Inflammatory macrophage treated with lipopolysaccharide for 4 hours (primary cell): ENCODE results near the gene TXNDC17.
"Not testable (repeated sequence)": the region's sequence is repeated elsewhere in the genome, so short reads cannot be mapped to it uniquely, and the experiment has no call there.

Experiments used
- DNase-seq: peaks from one replicate; pipeline ENCODE4 v3.0.0-alpha.2; 2020

TXNDC17 gene

DNA sequence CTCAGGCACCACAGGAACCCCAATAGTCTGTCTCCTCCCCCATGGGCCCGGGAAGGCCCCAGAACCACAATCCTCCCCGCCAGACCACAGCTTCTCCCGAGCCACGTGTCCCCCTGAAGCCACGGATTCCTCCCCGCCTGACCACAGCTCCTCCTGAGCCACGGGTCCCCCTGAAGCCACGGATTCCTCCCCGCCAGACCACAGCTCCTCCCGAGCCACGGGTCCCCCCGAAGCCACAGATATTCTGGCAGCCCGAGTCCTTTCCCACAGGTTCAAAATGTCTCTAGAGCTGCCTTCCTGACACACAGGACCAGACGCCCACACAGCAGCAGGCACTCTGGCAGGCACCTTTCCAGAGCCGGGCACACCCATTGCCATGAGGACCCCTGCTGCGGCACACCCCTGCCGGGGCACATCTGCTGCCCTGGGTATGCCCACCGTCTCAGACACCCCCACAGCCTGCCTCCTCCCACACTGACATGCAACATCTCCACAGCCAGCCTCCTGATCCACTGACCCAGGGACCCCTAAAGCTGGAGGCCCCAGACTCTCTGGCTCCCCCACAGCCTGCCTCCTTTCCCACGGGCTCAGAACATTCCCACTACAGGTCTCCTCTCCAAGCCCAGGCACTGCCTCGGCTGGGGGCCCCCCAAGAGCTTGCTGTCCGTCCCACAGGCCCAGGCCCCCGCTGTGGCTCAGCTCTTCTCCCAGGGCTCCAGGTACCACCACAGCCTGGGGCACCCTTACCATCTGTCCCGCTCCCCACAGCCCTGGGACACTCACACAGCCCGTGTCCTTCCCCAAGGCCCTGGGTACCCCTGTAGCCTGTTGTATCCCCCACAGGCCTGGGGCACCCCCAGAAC is 2.6 kb upstream of the TXNDC17 start:
- no peak for DNase-seq

DNA sequence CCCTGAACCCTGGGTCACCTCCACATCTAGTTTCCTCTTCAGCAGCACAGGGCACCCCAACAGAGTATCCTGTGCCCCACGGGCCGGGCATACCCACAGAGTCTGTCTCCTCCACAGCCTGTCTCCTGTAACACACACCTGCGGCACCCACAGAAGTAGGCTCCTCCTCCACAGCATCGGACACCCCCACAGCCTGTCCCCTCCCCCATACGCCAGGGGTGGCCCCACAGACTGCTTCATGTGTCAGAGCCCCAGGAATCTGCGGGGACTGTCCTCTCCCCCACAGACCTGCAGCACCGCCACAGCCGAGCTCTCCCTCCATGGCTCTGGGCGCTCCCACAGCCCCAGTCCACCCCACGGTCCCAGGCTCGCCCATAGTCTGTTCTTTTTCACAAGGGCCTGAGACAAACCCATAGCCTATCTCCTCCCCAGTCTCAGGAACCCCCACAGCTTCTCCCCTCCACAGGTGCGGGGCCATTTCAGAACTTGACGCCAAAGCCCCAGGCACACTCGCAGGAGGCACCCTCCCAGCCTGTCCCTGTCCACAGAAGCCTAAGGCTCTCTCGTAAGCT is 1.8 kb upstream of the TXNDC17 start:
- no peak for DNase-seq

DNA sequence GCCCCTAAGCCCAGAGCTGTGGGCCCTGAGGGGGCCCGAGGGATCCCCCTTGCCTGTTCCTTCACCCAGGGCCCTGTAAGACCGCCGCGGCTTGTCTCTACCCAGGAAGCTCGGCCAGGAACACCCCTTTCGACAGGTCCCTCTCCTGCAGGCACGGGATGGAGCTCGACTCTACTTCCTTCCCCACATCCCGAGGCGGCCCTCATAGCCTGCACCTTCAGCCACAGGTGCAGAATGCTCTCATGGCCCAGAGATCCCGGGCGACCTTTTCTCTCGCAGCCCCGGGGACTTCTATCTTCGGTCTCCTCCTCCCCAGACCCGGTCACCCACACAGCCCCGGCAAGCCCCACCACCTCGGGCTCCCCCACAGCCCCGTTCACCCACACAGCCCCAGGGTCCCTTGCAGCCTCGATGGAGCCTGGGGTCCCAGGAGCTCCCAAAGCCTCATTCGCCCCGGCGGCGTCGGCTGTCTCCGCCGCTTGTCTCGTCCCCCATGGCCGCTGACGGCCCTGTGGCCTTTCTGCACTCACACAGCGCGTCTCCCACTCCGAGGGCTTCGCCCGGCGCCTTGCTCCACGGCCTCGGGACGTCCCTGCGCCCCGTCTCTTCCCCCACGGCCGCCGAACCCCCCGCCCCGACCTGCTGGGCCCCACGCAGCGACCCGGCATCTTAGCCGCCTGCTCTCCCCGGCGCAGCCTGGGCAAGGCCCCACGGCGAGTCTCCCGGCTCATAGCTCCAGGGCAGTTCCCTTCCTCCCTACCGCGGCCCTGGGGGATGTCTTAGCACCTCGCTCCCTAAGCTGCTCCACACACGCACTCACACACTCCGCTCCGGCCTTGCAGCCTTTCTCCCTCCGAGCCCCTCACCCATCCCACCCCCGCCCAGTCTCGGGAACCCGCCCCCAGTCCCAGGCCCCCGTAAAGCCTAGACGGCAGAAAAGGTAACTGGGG is 999 bp upstream of the TXNDC17 start:
- DNase-seq = peak; percentile 55

DNA sequence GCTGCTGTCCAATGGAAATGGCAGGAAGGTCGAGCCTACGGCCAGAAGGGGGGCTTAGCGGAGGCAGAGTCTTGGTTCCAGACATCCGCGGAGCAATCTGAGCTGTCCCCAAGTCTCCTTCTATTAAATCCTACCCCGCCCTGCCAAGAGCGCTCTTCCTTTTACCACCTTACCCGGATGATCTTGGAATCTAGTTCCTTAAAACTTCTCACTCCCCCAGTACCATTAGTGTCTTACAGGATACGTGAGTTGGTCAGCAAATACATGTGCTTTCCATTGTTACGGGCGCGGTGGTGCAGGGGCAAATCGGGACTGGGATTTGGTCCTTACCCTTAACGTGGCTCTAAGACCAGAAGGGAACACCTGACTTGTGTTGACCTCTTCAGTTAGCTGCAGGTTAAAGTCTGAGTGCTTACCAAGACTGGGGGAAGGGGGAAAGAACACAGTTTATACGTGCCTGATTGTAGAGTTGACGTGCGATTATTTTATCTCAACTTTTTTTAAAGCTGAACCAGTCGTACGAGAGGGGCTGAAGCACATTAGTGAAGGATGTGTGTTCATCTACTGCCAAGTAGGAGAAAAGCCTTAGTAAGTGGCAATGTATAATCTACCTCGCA is 495 bp downstream of the TXNDC17 start:
- DNase-seq = peak; percentile 41

DNA sequence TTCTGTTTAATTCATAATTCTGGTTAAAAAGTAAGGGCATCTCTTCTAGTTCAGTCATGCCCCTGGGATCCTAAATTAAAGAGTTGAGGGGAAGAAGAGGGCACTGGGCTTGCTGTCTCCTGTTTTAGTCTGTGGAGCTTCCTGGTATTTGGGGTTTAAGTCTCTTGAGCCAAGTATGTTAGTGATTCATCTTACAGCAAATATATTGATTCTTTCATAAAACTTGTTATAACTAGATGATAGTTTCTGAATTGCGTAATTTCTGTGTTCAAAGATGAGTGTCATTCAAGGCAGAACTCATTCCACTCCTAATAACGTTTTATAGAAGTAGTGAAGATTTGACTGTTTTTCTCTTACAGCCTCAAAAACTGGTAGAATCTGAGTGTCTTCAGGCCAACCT is 1.7 kb downstream of the TXNDC17 start:
- DNase-seq = no peak

DNA sequence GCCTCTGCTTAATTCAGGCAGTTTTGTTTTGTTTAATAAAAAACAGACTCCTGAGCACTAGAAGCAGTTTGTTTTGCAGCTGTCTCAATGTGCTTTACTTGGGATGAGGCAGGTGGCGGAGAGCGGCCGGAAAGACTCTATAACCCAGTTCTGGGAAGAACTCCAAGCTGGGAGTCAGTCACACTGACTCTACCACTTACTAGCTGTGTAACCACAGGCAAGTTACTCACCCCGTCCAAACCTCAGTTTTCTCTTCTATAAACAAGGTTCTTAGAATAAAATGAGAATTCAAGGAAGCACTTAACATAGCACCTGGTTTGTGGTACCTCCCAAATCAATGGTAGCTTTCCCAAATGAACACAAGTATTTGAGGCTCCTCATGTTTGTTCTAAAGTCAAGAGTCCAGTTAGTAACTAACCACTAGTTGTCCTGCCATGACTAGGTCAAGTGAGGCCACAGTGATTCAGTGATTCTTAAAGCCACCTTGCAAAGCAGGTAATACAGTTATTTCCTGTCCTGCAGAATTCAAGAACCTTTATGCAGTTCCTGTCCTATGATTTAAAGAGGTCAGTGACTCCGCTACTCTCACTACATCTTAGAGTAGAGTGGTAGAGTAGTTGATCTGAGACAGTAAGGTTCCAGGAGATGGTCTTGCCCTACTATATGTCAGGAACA is 2.7 kb downstream of the TXNDC17 start:
- no peak for DNase-seq

DNA sequence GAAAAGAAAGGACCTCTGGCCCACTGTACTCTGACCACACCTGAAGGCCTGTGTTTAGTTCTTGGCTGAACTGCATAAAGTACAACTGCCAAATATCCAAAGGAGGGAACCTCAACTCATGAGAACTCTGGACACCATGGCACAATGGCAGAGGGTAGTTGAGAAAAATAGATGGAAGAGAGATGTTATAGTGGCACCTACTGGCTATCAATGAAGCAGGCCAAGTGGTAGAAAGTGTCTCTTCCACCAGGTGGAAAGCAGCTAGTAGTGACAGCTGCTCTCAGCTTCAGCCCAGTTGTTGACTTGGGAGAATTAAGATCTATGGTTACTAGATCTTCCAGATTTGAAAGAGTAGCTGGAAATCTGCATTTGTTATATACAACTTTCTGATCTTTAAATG is 7.3 kb downstream of the TXNDC17 start:
- peak; percentile 37 for DNase-seq

DNA sequence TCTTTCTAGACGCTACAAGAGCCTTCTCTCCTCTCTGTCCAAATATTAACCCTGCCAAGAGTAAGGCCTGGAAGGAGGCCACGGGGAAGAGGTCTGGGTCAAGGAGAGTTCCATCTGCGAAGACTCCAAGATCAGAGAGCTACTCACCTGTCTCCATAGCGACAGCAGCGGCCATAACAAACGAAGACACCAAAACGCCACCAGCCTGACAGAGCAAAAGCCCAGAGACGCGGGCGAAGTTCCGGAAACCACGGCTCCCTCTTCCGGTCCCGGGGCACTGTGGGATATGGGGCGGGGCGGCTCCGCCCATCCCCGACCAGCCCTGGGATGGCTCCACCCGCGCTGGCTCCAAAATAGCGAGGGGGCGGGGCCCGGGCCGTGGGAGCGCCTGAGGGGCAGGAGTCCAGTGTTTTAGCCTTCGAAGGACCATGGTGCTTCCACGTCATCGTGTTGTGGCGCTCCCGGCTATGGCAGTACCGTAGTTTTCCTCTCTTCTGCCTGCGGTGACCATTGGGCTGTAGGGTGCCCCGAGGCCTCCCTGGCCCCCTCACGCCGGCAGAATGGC is 10.6 kb downstream of the TXNDC17 start, which contains the start of the genes C17orf100 and MED31:
Gene C17orf100 (plus strand): TSS at position 409 of the 565 bp plus-strand sequence. CDS start 152 bp downstream, at position 561.
Gene MED31 (minus strand): TSS at position 252 of the 565 bp plus-strand sequence. CDS start 77 bp downstream, at position 175.
- DNase-seq = peak; percentile 96

DNA sequence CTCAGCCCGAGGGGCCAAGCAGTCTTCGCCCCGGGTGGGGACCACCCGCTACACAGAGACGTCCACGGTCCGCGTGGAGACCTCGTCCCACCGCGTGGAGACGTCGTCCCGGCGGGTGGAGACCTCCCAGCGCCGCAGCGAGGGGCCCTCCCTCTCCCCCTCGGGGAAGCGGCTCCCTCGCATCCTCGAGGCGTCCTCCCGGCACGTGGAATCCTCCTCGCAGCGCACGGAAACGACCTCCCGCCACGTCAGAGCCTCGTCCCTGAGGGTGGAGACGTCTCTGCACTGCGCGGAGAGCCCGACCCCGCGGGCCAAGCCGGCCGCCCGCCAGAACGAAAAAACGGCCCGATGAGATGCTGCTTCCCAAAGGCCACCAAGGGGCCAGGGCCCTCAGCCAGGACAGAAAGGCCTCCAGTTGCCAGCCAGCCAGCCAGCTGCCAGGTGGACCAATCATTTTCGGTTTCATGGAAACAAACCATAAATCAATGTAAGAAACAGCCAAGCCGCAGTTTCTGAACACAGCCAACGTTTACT is 11.1 kb downstream of the TXNDC17 start:
- DNase-seq = no peak

DNA sequence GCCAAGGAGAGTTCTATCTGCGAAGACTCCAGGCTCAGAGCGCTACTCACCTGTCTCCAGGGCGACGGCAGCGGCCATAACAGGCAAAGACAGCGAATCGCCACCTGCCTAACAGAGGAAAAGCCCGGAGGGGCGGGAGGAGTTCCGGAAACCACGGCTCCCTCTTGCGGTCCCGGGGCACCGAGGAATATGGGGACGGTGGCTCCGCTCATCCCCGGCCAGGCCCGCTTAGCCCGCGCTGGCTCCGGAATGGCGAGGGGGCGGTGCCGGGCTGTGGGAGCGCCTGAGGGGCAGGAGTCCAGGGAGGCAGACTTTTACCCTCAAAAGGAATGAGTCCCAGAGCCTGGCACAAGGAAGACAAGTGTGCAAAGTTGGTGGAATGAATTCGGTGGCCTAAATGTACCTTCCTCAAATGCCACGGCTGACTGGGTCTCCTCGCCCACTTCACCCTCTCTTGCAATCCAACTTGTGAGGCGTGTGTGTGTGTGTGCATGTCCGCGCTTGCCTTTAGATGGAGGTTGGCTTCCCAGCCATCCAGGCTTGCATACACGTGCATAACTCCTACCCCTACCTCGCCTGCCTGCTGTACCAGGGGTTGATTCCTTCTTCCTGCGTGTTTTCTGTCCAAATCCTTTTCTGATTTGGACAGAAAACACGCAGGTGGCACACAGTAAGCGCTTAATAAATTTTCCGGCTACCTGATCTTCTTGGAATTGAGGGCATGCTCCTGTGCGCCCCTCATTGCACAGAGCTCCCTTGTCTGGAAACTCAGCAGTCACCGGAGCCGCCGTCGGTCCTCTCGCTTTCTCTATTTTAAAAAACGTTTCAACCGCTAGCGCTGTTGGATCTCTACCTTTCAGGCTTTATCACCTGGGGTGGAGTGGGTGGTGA is 14.2 kb downstream of the TXNDC17 start:
- no peak for DNase-seq

DNA sequence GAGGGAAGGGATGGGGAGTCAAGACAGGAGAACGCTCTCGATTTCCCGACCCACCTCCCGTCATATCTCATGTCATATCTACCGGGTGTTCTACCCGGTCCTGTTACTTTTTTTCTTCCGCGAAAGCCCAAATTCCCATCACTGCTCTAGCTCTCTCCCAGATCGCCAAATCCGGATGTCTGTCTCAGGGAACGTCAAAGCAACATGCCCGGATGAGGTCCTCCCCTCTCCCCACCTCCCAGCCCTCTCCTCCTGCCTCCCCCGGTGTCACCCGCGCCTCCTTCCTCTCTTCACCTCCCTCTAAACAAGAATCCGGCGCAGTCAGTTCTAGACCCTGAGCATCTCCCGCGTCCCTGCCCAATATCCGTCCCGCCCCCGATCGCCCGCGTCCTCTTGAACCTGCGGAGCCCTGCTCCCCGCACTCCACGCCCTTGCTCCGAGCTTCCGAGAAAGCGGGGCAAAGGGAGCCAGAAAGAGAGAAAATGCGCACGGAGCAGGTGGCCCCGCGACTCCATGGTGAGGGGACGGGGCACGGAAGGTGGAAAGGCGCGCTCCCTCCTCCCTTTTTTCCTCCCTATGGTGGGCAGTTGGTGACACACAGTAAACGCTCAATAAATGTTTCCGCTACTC is 15.0 kb downstream of the TXNDC17 start:
- not testable (repeated sequence) for DNase-seq

DNA sequence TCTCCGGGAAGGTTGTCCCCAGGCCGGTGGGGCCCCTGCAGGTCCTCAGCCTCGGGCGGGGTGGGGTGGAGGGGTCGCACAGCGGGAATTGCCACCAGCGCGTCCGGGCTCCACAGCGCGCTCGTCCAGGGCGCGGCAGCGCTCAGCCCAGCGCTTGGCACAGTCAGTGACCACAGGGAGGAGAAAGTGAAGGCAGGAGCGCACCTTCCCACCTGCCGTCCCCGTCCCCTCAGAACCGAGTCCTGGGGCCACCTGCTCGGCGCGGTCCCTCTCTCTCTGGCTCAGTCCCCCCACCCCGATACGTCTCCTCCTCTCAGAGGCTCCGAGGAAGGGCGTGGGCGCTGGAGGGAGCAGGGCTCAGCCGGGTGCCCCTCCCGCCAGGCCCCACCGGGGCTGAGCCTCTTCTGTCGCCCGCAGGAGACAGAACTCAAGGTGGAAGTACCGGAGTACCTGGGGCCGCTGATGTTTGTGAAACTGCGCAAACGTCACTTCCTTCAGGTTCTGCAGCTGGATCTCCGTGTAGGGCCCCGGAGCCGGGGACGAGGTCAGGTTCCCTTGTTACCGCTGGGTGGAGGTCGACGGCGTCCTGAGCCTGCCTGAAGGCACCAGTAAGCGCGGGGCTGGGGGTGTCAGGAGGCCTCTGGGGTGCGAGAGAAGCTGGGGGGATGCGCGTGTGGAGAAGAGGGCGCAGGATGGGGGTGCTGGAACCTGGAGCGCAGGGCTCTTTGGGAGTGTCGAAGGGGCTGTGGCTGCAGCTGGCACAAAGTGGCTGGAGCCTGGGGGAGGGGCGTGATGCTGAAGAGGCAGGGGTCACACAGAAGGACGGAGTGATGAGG is 16.2 kb downstream of the TXNDC17 start:
- DNase-seq = not testable (repeated sequence)

DNA sequence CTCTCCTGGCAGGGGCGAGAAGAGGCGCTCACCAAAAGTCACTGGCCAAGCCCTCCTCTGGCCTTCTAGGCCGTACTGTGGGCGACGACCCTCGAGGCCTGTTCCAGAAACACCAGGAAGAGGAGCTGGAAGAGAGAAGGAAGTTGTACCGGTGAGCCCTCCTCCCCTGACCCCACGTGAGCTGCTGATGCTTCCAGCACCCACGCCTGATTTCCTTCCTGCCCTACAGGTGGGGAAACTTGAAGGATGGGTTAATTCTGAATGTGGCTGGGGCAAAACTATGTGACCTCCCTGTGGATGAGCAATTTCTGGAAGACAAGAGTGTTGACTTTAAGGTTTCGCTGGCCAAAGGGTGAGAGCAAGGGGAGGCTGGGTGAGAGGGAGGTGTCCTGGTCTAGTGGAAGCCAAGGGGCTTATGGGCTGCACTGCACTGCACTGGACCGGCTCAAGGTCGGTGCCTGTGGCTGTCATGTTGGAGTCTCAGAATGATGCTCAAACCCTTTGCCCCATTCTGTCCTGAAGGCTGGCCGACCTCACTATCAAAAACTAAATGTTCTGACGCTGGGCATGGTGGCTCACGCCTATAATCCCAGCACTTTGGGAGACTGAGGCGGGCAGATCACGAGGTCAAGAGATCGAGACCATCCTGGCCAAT is 16.9 kb downstream of the TXNDC17 start:
- no peak for DNase-seq

DNA sequence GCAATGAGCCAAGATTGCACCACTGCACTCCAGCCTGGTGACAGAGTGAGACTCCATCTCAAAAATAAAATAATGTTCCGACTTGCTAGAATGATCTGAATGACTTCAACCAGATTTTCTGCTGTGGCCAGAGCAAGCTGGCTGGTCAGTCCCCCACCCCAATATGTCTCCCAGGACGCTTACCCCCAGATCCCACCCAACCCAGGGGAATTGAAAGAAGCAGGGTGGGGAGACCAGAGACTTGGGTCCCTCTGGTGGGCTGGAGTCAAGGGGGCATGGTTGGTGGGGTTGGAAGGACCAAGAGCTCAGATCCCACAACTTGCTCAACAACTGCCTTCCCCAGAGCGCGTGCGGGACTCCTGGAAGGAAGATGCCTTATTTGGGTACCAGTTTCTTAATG is 17.6 kb downstream of the TXNDC17 start:
- DNase-seq = not testable (repeated sequence)

DNA sequence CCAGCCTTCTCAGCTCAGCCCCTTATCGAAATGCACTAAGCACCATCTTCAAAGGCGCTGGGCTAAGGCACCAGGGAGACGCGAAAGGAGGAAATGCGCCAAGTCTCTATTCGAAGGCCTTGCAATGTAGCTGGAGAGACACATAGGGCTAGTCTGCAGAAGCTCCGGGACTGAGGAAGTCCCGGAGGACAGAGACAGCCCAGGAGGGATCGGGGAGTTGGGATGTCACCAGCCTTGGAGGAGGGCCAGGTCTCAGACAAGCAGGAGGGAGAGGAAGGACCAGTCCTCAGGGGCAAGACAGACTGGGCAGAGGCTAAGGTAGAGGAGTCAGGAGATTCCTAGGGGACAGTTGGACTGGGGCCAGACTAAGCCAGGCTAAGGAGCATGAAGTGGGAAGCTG is 19.2 kb downstream of the TXNDC17 start:
- DNase-seq = no peak

DNA sequence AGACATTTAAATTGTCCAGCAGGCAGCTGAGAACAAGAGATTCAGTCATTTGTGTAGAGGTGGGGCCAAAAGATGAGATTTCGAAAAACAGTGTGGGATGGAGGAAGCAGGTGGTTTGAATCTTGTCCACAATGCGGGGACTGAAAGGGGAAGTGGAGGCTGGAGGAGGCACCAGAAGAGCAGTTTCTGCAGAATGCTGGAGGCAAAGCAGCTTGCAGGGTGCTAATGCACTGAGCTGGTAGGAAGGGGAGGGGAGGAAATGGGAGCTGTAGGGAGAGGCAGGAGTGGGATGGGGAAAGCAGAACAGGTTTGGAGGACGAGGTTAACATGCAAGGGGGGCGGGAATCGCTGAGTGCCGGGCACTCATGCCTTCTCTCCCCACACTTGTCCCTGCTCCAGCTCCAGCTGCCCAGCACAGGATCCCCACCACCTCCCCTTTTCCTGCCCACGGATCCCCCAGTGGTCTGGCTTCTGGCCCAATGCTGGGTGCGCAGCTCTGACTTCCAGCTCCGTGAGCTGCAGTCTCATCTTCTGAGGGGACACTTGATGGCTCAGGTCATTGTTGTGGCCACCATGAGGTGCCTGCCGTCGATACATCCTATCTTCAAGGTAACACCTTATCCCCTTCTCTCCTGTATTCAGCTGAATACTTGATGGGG is 20.1 kb downstream of the TXNDC17 start:
- peak; percentile 82 for DNase-seq

DNA sequence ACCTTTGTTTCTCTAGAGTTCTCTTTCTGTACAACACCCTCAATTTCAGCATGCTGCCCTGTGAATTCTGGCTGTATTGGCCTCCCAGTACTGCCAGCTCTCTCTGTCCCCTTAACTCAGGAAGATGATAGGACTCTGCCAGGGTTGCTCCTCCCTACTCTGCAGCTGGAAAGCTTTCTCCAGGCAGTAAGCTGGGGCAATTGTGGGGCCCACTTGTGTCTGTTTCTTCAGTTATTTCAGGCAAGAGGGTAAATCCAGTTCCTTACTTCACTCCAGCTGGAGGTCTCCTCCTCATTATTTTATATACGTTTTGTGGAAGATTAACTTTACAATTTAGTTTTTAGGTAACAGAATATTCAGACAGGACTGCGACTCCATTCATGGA is 20.6 kb downstream of the TXNDC17 start:
- DNase-seq = no peak

DNA sequence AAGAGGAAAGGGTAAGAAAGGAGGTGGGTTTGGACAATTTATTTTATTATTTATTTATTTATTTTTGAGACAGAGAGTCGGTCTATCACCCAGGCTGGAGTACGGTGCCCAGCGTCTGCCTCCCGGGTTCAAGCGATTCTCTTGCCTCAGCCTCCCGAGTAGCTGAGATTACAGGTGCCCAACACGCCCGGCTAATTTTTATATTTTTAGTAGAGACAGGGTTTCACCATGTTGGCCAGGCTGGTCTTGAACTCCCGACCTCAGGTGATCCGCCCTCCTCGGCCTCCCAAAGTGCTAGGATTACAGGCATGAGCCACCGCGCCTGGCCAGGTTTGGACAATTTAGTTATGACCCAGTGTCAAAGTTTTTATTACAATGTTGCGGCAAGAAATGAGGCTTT is 22.3 kb downstream of the TXNDC17 start:
- DNase-seq = not testable (repeated sequence)
